A549 (cell line): ENCODE measurements around the gene ARHGEF38. TPM values are rescaled to one million over a fixed set of nuclear protein-coding genes. Genes with fewer than 3 reads are reported as not detected.

ENCODE experiments used
- ATAC-seq, 2 experiments: fragments of 200-7000 bp in 1 of 2; fragments of >200 bp in 1 of 2; cut with Nextera tagmentation in 1 of 2; cut with Tn5 transposase in 1 of 2; 3 replicates each; pipeline versions ENCODE4 v1.8.0 to v1.9.1; 2018 to 2020; ENCODE audit warnings: mild to moderate bottlenecking in 1 of 2, moderate library complexity in 1 of 2
- CTCF ChIA-PET: fragments of 300-600 bp; sonication (Branson Sonifier 250); formaldehyde crosslinking; extraction: SDS; loops from one replicate; lab custom pipeline; 2021; ENCODE audit warnings: antibody characterized with exemption, inconsistent platforms; lab: Yijun Ruan, JAX
- POLR2A ChIA-PET: fragments of 350-600 bp; formaldehyde crosslinking; extraction: SDS; loops from one replicate; lab custom pipeline; 2021; ENCODE audit warnings: antibody characterized with exemption, inconsistent platforms; lab: Yijun Ruan, JAX
- DNase-seq, 2 experiments: peaks; one replicate each; pipeline versions ENCODE4 v3.0.0 to v3.0.0-alpha.2; 2011 to 2016; ENCODE audit warnings: low read depth in 1 of 2, low spot score in 1 of 2
- FAIRE-seq: peaks from 2 replicates; lab custom pipeline; 2011; peaks lifted over from hg19 to GRCh38; lab: Jason Lieb, UNC
- H3K27ac ChIP-seq, 2 experiments: fragments of >200 bp; sonication (Bioruptor Twin); formaldehyde crosslinking; 3 replicates each; pipeline ENCODE4 v1.5.1; 2016 to 2017
- H3K4me1 ChIP-seq: fragments of >200 bp; sonication (Bioruptor Twin); formaldehyde crosslinking; 3 replicates; pipeline ENCODE4 v1.6.1; 2016
- H3K4me2 ChIP-seq: fragments of >200 bp; sonication (Bioruptor Twin); formaldehyde crosslinking; 3 replicates; pipeline ENCODE4 v1.6.1; 2016
- H3K4me3 ChIP-seq: fragments of >200 bp; sonication (Bioruptor Twin); formaldehyde crosslinking; 3 replicates; pipeline ENCODE4 v1.5.1; 2016
- H3K9me3 ChIP-seq: fragments of >200 bp; sonication (Bioruptor Twin); formaldehyde crosslinking; 3 replicates; pipeline ENCODE4 v1.6.1; 2016
- ATOH8 ChIP-seq: fragments of 250-450 bp; sonication (Bioruptor Pico); IDR thresholded peaks from 2 replicates; pipeline ENCODE4 v1.5.0; 2020; ENCODE audit warnings: low read depth, mild to moderate bottlenecking, moderate library complexity
- BCL3 ChIP-seq: fragments of >200 bp; sonication (Bioruptor Twin); formaldehyde crosslinking; IDR thresholded peaks from 3 replicates; pipeline ENCODE4 v1.6.1; 2016
- BHLHE40 ChIP-seq: IDR thresholded peaks from 2 replicates; pipeline ENCODE4 v1.6.1; 2012; ENCODE audit warnings: low read depth, low read length, inconsistent platforms
- CEBPB ChIP-seq, 2 experiments: fragments of >200 bp in 1 of 2; sonication (Bioruptor Twin) in 1 of 2; formaldehyde crosslinking in 1 of 2; IDR thresholded peaks; 2 replicates each; pipeline ENCODE4 v1.6.1; 2012 to 2016
- E2F6 ChIP-seq: IDR thresholded peaks from 2 replicates; pipeline ENCODE4 v1.6.1; 2012; ENCODE audit warnings: low read depth, borderline replicate concordance
- EHF ChIP-seq: fragments of 250-450 bp; sonication (Bioruptor Pico); IDR thresholded peaks from 2 replicates; pipeline ENCODE4 v1.5.0; 2020; ENCODE audit warnings: mild to moderate bottlenecking
- EHMT2 ChIP-seq: fragments of 200-600 bp; sonication (generic); IDR thresholded peaks from 2 replicates; pipeline ENCODE4 v1.6.1; 2016; ENCODE audit warnings: antibody characterized with exemption, low read depth, mild to moderate bottlenecking, moderate library complexity
- ELK1 ChIP-seq: fragments of 150-350 bp; IDR thresholded peaks from 2 replicates; pipeline ENCODE4 v1.6.1; 2014; ENCODE audit warnings: low read depth, mild to moderate bottlenecking, low read length
- EP300 ChIP-seq, 2 experiments: fragments of >200 bp; sonication (Bioruptor Twin); formaldehyde crosslinking; IDR thresholded peaks; 2 replicates in 1 of 2; 3 replicates in 1 of 2; pipeline ENCODE4 v1.6.1; 2016 to 2017
- ESRRA ChIP-seq: fragments of 150-350 bp; IDR thresholded peaks from 2 replicates; pipeline ENCODE4 v1.6.1; 2014; ENCODE audit warnings: mild to moderate bottlenecking, low read length, borderline replicate concordance
- FOSB ChIP-seq: fragments of 250-450 bp; sonication (Bioruptor Pico); IDR thresholded peaks from 2 replicates; pipeline ENCODE4 v1.5.0; 2020; ENCODE audit warnings: mild to moderate bottlenecking, moderate library complexity
- GATA3 ChIP-seq: IDR thresholded peaks from 2 replicates; pipeline ENCODE4 v1.6.1; 2012; ENCODE audit warnings: borderline replicate concordance
- HEYL ChIP-seq: fragments of 250-450 bp; sonication (Bioruptor Pico); IDR thresholded peaks from 2 replicates; pipeline ENCODE4 v1.8.0; 2021; ENCODE audit warnings: mild to moderate bottlenecking, moderate library complexity
- HMGXB4 ChIP-seq: fragments of 250-450 bp; sonication (Bioruptor Pico); IDR thresholded peaks from 2 replicates; pipeline ENCODE4 v1.5.0; 2021; ENCODE audit warnings: mild to moderate bottlenecking, moderate library complexity, borderline replicate concordance
- KDM1A ChIP-seq: fragments of 200-600 bp; sonication (generic); IDR thresholded peaks from 2 replicates; pipeline ENCODE4 v1.6.1; 2016; ENCODE audit warnings: low read depth, mild to moderate bottlenecking
- NFE2L2 ChIP-seq: fragments of 150-350 bp; conservative IDR thresholded peaks from 2 replicates; pipeline ENCODE4 v1.6.1; 2014; ENCODE audit warnings: low read length
- POLR2AphosphoS2 ChIP-seq: conservative IDR thresholded peaks from 2 replicates; pipeline ENCODE4 v1.6.1; 2012; ENCODE audit warnings: low read length, improper control_type of control experiment, inconsistent platforms
- RAD21 ChIP-seq, 2 experiments: fragments of >200 bp in 1 of 2; sonication (Bioruptor Twin) in 1 of 2; formaldehyde crosslinking in 1 of 2; IDR thresholded peaks in 1 of 2; conservative IDR thresholded peaks in 1 of 2; 2 replicates in 1 of 2; 3 replicates in 1 of 2; pipeline ENCODE4 v1.6.1; 2012 to 2018; ENCODE audit warnings: inconsistent platforms in 1 of 2
- ZC3H11A ChIP-seq: fragments of 450-650 bp; IDR thresholded peaks from 2 replicates; pipeline ENCODE4 v1.6.1; 2014; ENCODE audit warnings: antibody characterized with exemption, mild to moderate bottlenecking
- WGBS: methylation state at CpG from one replicate; pipeline ENCODE4 v1.1.6; 2017; ENCODE audit errors: missing lambda C conversion rate; 5-methylcytosine and 5-hydroxymethylcytosine counted together
- polyA plus RNA-seq, 4 experiments: library from polyadenylated mRNA; depleted of rRNA in 3 of 4; stranded (reverse); fragments of >200 nt; fragmentation: RNase III in 1 of 4; extraction: RNeasy Plus Mini Kit Qiagen cat#74134 plus additional on column Dnase treatment in 1 of 4; gene quantifications; 2 replicates in 3 of 4; 3 replicates in 1 of 4; pipeline ENCODE4 v1.2.3, GENCODE V29; 2011 to 2017

Gene ARHGEF38
- polyA plus RNA-seq, 2 of the 4 experiments (the other 2 are of a cell fraction), result 0.05 TPM; not detected in 1

GRCh38 chr4:105543881-105544280 is 8.5 kb upstream of the ARHGEF38 start:
- H3K4me1 ChIP-seq, result peaks cover 8% of the 10 kb centered on the region; the same call in 1 of the 3 replicates
- no peak for FAIRE-seq
- no peak for ATAC-seq
- no peaks in the 10 kb centered on the region for H3K9me3 ChIP-seq
- ChIA-PET POLR2A (no interaction called here), CTCF (no interaction called here)
- no peak for TF ChIP-seq EHMT2
- no peak for TF ChIP-seq E2F6
- TF ChIP-seq ELK1, result no peak
- no peak for TF ChIP-seq HMGXB4 (CRISPR knock-in tag)
- no peak for TF ChIP-seq BHLHE40
- TF ChIP-seq RAD21 (conservative IDR thresholded peaks at IDR 0.05 in 1 of 2, IDR thresholded peaks at IDR 0.05 in 1 of 2), result no peak
- no peak for TF ChIP-seq EP300 (IDR thresholded peaks at IDR 0.05)
- no peak for TF ChIP-seq BCL3
- TF ChIP-seq HEYL, result no peak
- TF ChIP-seq ATOH8 (CRISPR knock-in tag), result no peak
- no peak for TF ChIP-seq FOSB (CRISPR knock-in tag)
- no peak for TF ChIP-seq GATA3
- no peak overlapping the region for H3K4me3 ChIP-seq
- no peak overlapping the region for H3K4me2 ChIP-seq
- no peak for DNase-seq
- no peak overlapping the region for H3K27ac ChIP-seq

- DNase-seq (no peak), ATAC-seq (no peak), FAIRE-seq (no peak)
- Histone ChIP-seq H3K4me2 (no peak overlapping the region), H3K9me3 (no peaks in the 10 kb centered on the region), H3K4me1 (peaks cover 9% of the 10 kb centered on the region; the same call in 1 of the 3 replicates), H3K4me3 (no peak overlapping the region), H3K27ac (no peak overlapping the region)
- ChIA-PET CTCF (interaction anchor here (1.2 kb wide), 1 partner anchor 24 kb away, joined by 4 read pairs; no protein-coding TSS in a partner anchor), POLR2A (no interaction called here)
- TF ChIP-seq CEBPB (IDR thresholded peaks at IDR 0.05) (no peak), POLR2AphosphoS2 (no peak), BCL3 (no peak), ZC3H11A (no peak), EHF (CRISPR knock-in tag) (no peak), ESRRA (no peak), GATA3 (no peak), NFE2L2 (no peak), KDM1A (no peak)
- 8% methylated on average over 1 of the region's 1 CpG for WGBS
These were observed 7.7 kb upstream of the ARHGEF38 start for GRCh38 chr4:105544520-105545286.
